H9 (cell line): ENCODE data around the gene CABLES2. TPM values are rescaled to one million over a fixed set of nuclear protein-coding genes. Genes with fewer than 3 reads are reported as not detected.
A peak's percentile ranks its signal among the peaks of the same experiment; 100 is the strongest.

Experiments
- DNase-seq: peaks from one replicate; pipeline ENCODE4 v3.0.0-alpha.2; 2017
- H2AFZ ChIP-seq: one replicate; pipeline ENCODE4 v1.6.1; 2013; ENCODE audit warnings: mild to moderate bottlenecking, low read length, control low read depth, moderate library complexity
- H2AK5ac ChIP-seq: 2 replicates; pipeline ENCODE4 v1.6.1; 2013; ENCODE audit warnings: low read length, control low read depth, mixed read lengths; ENCODE audit not compliant: insufficient read length
- H2BK120ac ChIP-seq: one replicate; pipeline ENCODE4 v1.6.1; 2013; ENCODE audit warnings: low read depth, mild to moderate bottlenecking, low read length, control low read depth, inconsistent platforms; ENCODE audit not compliant: poor library complexity, severe bottlenecking
- H2BK12ac ChIP-seq: 2 replicates; pipeline ENCODE4 v1.6.1; 2013; ENCODE audit warnings: low read length, control low read depth, mixed read lengths, low read depth; ENCODE audit not compliant: insufficient read length
- H2BK15ac ChIP-seq: 2 replicates; pipeline ENCODE4 v1.6.1; 2013; ENCODE audit warnings: low read depth, low read length, control low read depth
- H2BK20ac ChIP-seq: one replicate; pipeline ENCODE4 v1.6.1; 2013; ENCODE audit warnings: low read depth, mild to moderate bottlenecking, low read length, control low read depth, inconsistent platforms; ENCODE audit not compliant: poor library complexity, severe bottlenecking
- H2BK5ac ChIP-seq: 2 replicates; pipeline ENCODE4 v1.6.1; 2013; ENCODE audit warnings: low read length, control low read depth, mixed read lengths; ENCODE audit not compliant: insufficient read length
- H3K14ac ChIP-seq: 2 replicates; pipeline ENCODE4 v1.6.1; 2013; ENCODE audit warnings: low read length, control low read depth; ENCODE audit not compliant: insufficient read depth
- H3K18ac ChIP-seq: 2 replicates; pipeline ENCODE4 v1.6.1; 2013; ENCODE audit warnings: low read depth, mild to moderate bottlenecking, mixed read lengths, low read length, control low read depth; ENCODE audit not compliant: insufficient read length
- H3K23ac ChIP-seq: 2 replicates; pipeline ENCODE4 v1.6.1; 2013; ENCODE audit warnings: low read length, control low read depth, mixed read lengths, low read depth; ENCODE audit not compliant: insufficient read length
- H3K23me2 ChIP-seq: 2 replicates; pipeline ENCODE4 v1.6.1; 2013; ENCODE audit warnings: low read depth, mild to moderate bottlenecking, mixed read lengths, low read length, control low read depth; ENCODE audit not compliant: insufficient read length, poor library complexity, severe bottlenecking
- H3K27ac ChIP-seq: 2 replicates; pipeline ENCODE4 v1.5.1; 2013; ENCODE audit warnings: low read length, control low read depth, mixed read lengths, low read depth; ENCODE audit not compliant: insufficient read length
- H3K27me3 ChIP-seq: 2 replicates; pipeline ENCODE4 v1.6.1; 2013; ENCODE audit warnings: low read length, control low read depth, inconsistent platforms; ENCODE audit not compliant: insufficient read depth
- H3K4ac ChIP-seq: 2 replicates; pipeline ENCODE4 v1.6.1; 2013; ENCODE audit warnings: low read depth, mild to moderate bottlenecking, control low read depth, inconsistent platforms, low read length, moderate library complexity
- H3K4me1 ChIP-seq: 2 replicates; pipeline ENCODE4 v1.6.1; 2013; ENCODE audit warnings: low read length, control low read depth, inconsistent platforms; ENCODE audit not compliant: insufficient read depth
- H3K4me2 ChIP-seq: 2 replicates; pipeline ENCODE4 v1.6.1; 2013; ENCODE audit warnings: low read length, control low read depth, mixed read lengths; ENCODE audit not compliant: insufficient read length, insufficient read depth
- H3K56ac ChIP-seq: 2 replicates; pipeline ENCODE4 v1.6.1; 2013; ENCODE audit warnings: low read depth, mild to moderate bottlenecking, mixed read lengths, low read length, control low read depth; ENCODE audit not compliant: insufficient read length
- H3K79me1 ChIP-seq: 2 replicates; pipeline ENCODE4 v1.6.1; 2013; ENCODE audit warnings: low read depth, mild to moderate bottlenecking, moderate library complexity, low read length, control low read depth, inconsistent platforms; ENCODE audit not compliant: insufficient read depth, poor library complexity, severe bottlenecking
- H3K79me2 ChIP-seq: 2 replicates; pipeline ENCODE4 v1.6.1; 2013; ENCODE audit warnings: low read length, control low read depth, inconsistent platforms; ENCODE audit not compliant: insufficient read depth
- H3K9ac ChIP-seq: 2 replicates; pipeline ENCODE4 v1.6.1; 2013; ENCODE audit warnings: low read length, control low read depth, mixed read lengths; ENCODE audit not compliant: insufficient read length; ENCODE audit errors: extremely low read depth
- H3K9me3 ChIP-seq: one replicate; pipeline ENCODE4 v1.6.1; 2013; ENCODE audit warnings: low read depth, low read length, inconsistent platforms; ENCODE audit not compliant: control insufficient read depth
- H3T11ph ChIP-seq: one replicate; pipeline ENCODE4 v1.6.1; 2013; ENCODE audit warnings: mild to moderate bottlenecking, low read length, control low read depth, inconsistent platforms
- H4K20me1 ChIP-seq: one replicate; pipeline ENCODE4 v1.6.1; 2013; ENCODE audit not compliant: control insufficient read depth, insufficient read length, insufficient read depth
- H4K5ac ChIP-seq: 2 replicates; pipeline ENCODE4 v1.6.1; 2013; ENCODE audit warnings: low read depth, mild to moderate bottlenecking, mixed read lengths, low read length, control low read depth; ENCODE audit not compliant: insufficient read length
- H4K8ac ChIP-seq: replicated peaks from 2 replicates; pipeline ENCODE4 v1.6.1; 2013; ENCODE audit warnings: low read length, control low read depth, mixed read lengths, low read depth; ENCODE audit not compliant: insufficient read length
- H4K91ac ChIP-seq: 2 replicates; pipeline ENCODE4 v1.6.1; 2013; ENCODE audit warnings: low read depth, mild to moderate bottlenecking, moderate library complexity, mixed read lengths, low read length, control low read depth; ENCODE audit not compliant: insufficient read length
- H3K27ac Mint-ChIP-seq, 3 experiments: 2 replicates in 2 of 3; 3 replicates in 1 of 3; pipeline ENCODE4 v1.8.0; 2020 to 2021; ENCODE audit warnings: mixed read lengths in 3 of 3, mild to moderate bottlenecking in 1 of 3, moderate library complexity in 1 of 3
- H3K27me3 Mint-ChIP-seq: 2 replicates; pipeline ENCODE4 v1.8.0; 2021; ENCODE audit warnings: low read depth, mild to moderate bottlenecking, moderate library complexity, mixed read lengths
- H3K36me3 Mint-ChIP-seq, 3 experiments: 2 replicates in 2 of 3; 3 replicates in 1 of 3; pipeline ENCODE4 v1.8.0; 2020 to 2021; ENCODE audit warnings: low read depth in 3 of 3, mixed read lengths in 3 of 3; ENCODE audit not compliant: insufficient read depth in 1 of 3
- H3K4me1 Mint-ChIP-seq, 2 experiments: 2 replicates each; pipeline ENCODE4 v1.8.0; 2020; ENCODE audit warnings: mixed read lengths in 2 of 2
- H3K4me3 Mint-ChIP-seq, 2 experiments: 2 replicates in 1 of 2; 3 replicates in 1 of 2; pipeline ENCODE4 v1.8.0; 2020 to 2021; ENCODE audit warnings: mild to moderate bottlenecking in 2 of 2, mixed read lengths in 2 of 2, moderate library complexity in 1 of 2
- H3K9me3 Mint-ChIP-seq, 2 experiments: 2 replicates in 1 of 2; 3 replicates in 1 of 2; pipeline ENCODE4 v1.8.0; 2020; ENCODE audit warnings: mild to moderate bottlenecking in 2 of 2, mixed read lengths in 2 of 2, moderate library complexity in 1 of 2
- WGBS: extraction: QIAGEN DNeasy Blood & Tissue Kit; methylation state at CpG from one replicate; pipeline ENCODE4 v1.1.7; 2013; ENCODE audit warnings: missing lambda C conversion rate, low lambda C conversion rate, mixed read lengths; ENCODE audit not compliant: insufficient read length; ENCODE audit errors: extremely low coverage; 5-methylcytosine and 5-hydroxymethylcytosine counted together
- total RNA-seq: library from RNA; stranded (reverse); gene quantifications from 2 replicates; pipeline ENCODE4 v1.2.1, GENCODE V29; 2021
- TF ChIP-seq, protein P1 (sequence below): fragments of 200-600 bp; sonication (generic); conservative IDR thresholded peaks from 3 replicates; pipeline ENCODE4 v1.8.0; 2021; ENCODE audit warnings: antibody characterized with exemption, mild to moderate bottlenecking

The CABLES2 gene
- total RNA-seq, 1 experiment from 2014 or later, result 10.8 TPM

DNA sequence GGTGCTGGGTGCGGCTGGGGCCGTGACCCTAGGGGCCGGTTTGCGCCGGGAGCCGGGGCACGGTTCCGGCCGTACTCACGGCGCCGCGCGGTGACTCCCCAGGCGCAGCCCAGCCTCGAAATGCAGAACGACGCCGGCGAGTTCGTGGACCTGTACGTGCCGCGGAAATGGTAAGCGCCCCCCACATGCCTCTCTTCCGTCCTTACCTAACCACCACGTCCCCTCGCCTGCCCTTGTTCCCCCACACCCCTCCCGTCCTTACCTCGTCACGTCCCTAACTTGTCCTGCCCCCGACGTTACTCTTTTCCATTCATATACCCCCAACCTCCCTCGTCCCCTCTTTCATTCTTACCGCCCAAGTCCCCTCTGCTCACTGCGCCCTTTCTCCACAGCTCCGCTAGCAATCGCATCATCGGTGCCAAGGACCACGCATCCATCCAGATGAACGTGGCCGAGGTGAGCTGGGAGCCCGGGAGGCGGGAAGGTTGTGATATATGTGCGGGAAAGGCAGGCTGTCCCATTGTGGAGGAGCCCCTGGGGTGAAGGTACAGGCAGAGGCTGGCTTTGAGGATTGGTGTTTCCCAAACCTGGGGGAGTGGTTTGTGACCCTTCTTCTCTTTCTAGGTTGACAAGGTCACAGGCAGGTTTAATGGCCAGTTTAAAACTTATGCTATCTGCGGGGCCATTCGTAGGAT, 19.7 kb downstream of the CABLES2 start:
- Histone ChIP-seq H2AFZ (no peak overlapping the region), H3K23me2 (peaks cover 14% of the 10 kb centered on the region), H2BK12ac (no peak overlapping the region), H2BK15ac (no peak overlapping the region), H4K20me1 (no peaks in the 10 kb centered on the region), H4K5ac (no peak overlapping the region), H3K14ac (peak overlapping the region; percentile 74), H3K27me3 (no peaks in the 10 kb centered on the region), H3T11ph (no peak overlapping the region), H3K9me3 (no peaks in the 10 kb centered on the region), H2BK20ac (no peak overlapping the region), H2BK5ac (no peak overlapping the region), H3K4ac (no peak overlapping the region), H3K23ac (no peak overlapping the region), H3K79me2 (peaks cover 10% of the 10 kb centered on the region; the same call in 1 of the 2 replicates), H4K91ac (no peak overlapping the region), H3K27ac (no peak overlapping the region), H2AK5ac (no peak overlapping the region), H3K4me2 (peak overlapping the region; percentile 89), H3K79me1 (peaks cover 8% of the 10 kb centered on the region), H2BK120ac (no peak overlapping the region), H3K9ac (peak overlapping the region; percentile 94), H3K56ac (no peak overlapping the region), H4K8ac (no peak overlapping the region), H3K18ac (peak overlapping the region; percentile 52), H3K4me1 (no peaks in the 10 kb centered on the region)
- peaks cover 27 to 43% (median 37%) of the 10 kb centered on the region in 3 experiments for H3K36me3 Mint-ChIP-seq
- peak overlapping the region; percentile 91 to 96 (median 92); a peak in 6 of 7 replicates for H3K27ac Mint-ChIP-seq
- H3K9me3 Mint-ChIP-seq, result no peaks in the 10 kb centered on the region; a peak in 2 of 5 replicates
- DNase-seq, result no peak
- WGBS, result no CpG with 5 or more reads among the region's 47 CpGs
- H3K27me3 Mint-ChIP-seq, result peaks cover 2% of the 10 kb centered on the region; the same call in 1 of the 2 replicates
- TF ChIP-seq, protein P1, sequence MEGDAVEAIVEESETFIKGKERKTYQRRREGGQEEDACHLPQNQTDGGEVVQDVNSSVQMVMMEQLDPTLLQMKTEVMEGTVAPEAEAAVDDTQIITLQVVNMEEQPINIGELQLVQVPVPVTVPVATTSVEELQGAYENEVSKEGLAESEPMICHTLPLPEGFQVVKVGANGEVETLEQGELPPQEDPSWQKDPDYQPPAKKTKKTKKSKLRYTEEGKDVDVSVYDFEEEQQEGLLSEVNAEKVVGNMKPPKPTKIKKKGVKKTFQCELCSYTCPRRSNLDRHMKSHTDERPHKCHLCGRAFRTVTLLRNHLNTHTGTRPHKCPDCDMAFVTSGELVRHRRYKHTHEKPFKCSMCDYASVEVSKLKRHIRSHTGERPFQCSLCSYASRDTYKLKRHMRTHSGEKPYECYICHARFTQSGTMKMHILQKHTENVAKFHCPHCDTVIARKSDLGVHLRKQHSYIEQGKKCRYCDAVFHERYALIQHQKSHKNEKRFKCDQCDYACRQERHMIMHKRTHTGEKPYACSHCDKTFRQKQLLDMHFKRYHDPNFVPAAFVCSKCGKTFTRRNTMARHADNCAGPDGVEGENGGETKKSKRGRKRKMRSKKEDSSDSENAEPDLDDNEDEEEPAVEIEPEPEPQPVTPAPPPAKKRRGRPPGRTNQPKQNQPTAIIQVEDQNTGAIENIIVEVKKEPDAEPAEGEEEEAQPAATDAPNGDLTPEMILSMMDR, result no peak
- peaks cover 25 to 36% of the 10 kb centered on the region in 2 experiments for H3K4me1 Mint-ChIP-seq
- peak overlapping the region; percentile 89 to 97 for H3K4me3 Mint-ChIP-seq
